WTC11 (cell line): Measurements from ENCODE around the gene KCNA5. TPM values are rescaled to one million over a fixed set of nuclear protein-coding genes. Genes with fewer than 3 reads are reported as not detected.

ENCODE experiments used
- ATAC-seq: fragments of 200-7000 bp; cut with Tn5 transposase; 2 replicates; pipeline ENCODE4 v1.10.0; 2021; ENCODE audit warnings: mild to moderate bottlenecking, moderate library complexity
- CTCF ChIA-PET: fragments of 300-600 bp; sonication (Branson Sonifier 250); formaldehyde crosslinking; loops from one replicate; lab custom pipeline; 2021; ENCODE audit warnings: antibody characterized with exemption; lab: Charles Lee
- POLR2A ChIA-PET: fragments of 350-600 bp; sonication (Branson Sonifier 250); formaldehyde crosslinking; loops from one replicate; lab custom pipeline; 2021; ENCODE audit warnings: antibody characterized with exemption; lab: Charles Lee
- DNase-seq: peaks from one replicate; pipeline ENCODE4 v3.0.0; 2021; ENCODE audit warnings: low spot score
- H3K27ac Mint-ChIP-seq: 2 replicates; pipeline ENCODE4 v1.8.0; 2021; ENCODE audit warnings: mixed read lengths
- H3K27me3 Mint-ChIP-seq: 2 replicates; pipeline ENCODE4 v1.8.0; 2021; ENCODE audit warnings: low read depth, mild to moderate bottlenecking, moderate library complexity, mixed read lengths
- H3K36me3 Mint-ChIP-seq: 2 replicates; pipeline ENCODE4 v1.8.0; 2021; ENCODE audit warnings: mixed read lengths
- H3K4me1 Mint-ChIP-seq: 2 replicates; pipeline ENCODE4 v1.8.0; 2022; ENCODE audit warnings: mixed read lengths
- H3K4me3 Mint-ChIP-seq: 2 replicates; pipeline ENCODE4 v1.8.0; 2021; ENCODE audit warnings: mild to moderate bottlenecking, moderate library complexity, mixed read lengths
- H3K9me3 Mint-ChIP-seq: 2 replicates; pipeline ENCODE4 v1.8.0; 2021; ENCODE audit warnings: mixed read lengths
- ATF1 ChIP-seq: sonication (generic); formaldehyde crosslinking; IDR thresholded peaks from 2 replicates; pipeline ENCODE4 v1.8.1; 2023; ENCODE audit warnings: mild to moderate bottlenecking, moderate library complexity, missing genetic modification reagents
- ESRRA ChIP-seq: sonication (generic); formaldehyde crosslinking; IDR thresholded peaks from 2 replicates; pipeline ENCODE4 v1.8.1; 2022; ENCODE audit warnings: mild to moderate bottlenecking, missing genetic modification reagents, borderline replicate concordance
- GABPB1 ChIP-seq: sonication (generic); formaldehyde crosslinking; IDR thresholded peaks from 2 replicates; pipeline ENCODE4 v1.8.1; 2023; ENCODE audit warnings: mild to moderate bottlenecking, missing genetic modification reagents
- GRHL2 ChIP-seq: fragments of 250-450 bp; sonication (Bioruptor Pico); IDR thresholded peaks from 2 replicates; pipeline ENCODE4 v1.8.0; 2022; ENCODE audit warnings: mild to moderate bottlenecking, moderate library complexity; ENCODE audit not compliant: insufficient replicate concordance, severe bottlenecking
- KAT7 ChIP-seq: sonication (generic); formaldehyde crosslinking; IDR thresholded peaks from 2 replicates; pipeline ENCODE4 v1.8.1; 2023; ENCODE audit warnings: missing genetic modification reagents, mild to moderate bottlenecking, borderline replicate concordance
- NR3C1 ChIP-seq: sonication (generic); formaldehyde crosslinking; conservative IDR thresholded peaks from 2 replicates; pipeline ENCODE4 v1.8.1; 2023; ENCODE audit warnings: low read depth, mild to moderate bottlenecking, missing genetic modification reagents
- RELA ChIP-seq: sonication (generic); formaldehyde crosslinking; IDR thresholded peaks from 2 replicates; pipeline ENCODE4 v1.8.1; 2022; ENCODE audit warnings: missing genetic modification reagents, mild to moderate bottlenecking, borderline replicate concordance
- SMAD4 ChIP-seq: sonication (generic); formaldehyde crosslinking; IDR thresholded peaks from 2 replicates; pipeline ENCODE4 v1.8.0; 2022; ENCODE audit warnings: mild to moderate bottlenecking, missing genetic modification reagents
- ZNF219 ChIP-seq: sonication (generic); formaldehyde crosslinking; IDR thresholded peaks from 2 replicates; pipeline ENCODE4 v1.8.0; 2023; ENCODE audit warnings: missing genetic modification reagents, mild to moderate bottlenecking, borderline replicate concordance
- ZNF317 ChIP-seq: sonication (generic); formaldehyde crosslinking; IDR thresholded peaks from 2 replicates; pipeline ENCODE4 v1.8.1; 2023; ENCODE audit warnings: low read depth, mild to moderate bottlenecking, moderate library complexity, missing genetic modification reagents, borderline replicate concordance
- ZNF416 ChIP-seq: fragments of 250-450 bp; sonication (Bioruptor Pico); IDR thresholded peaks from 2 replicates; pipeline ENCODE4 v1.9.0; 2021; ENCODE audit warnings: mild to moderate bottlenecking, inconsistent platforms
- total RNA-seq: library from RNA; stranded (reverse); gene quantifications from 3 replicates; pipeline ENCODE4 v1.2.3, GENCODE V29; 2021
- TF ChIP-seq, protein P1 (sequence below): sonication (generic); formaldehyde crosslinking; IDR thresholded peaks from 2 replicates; pipeline ENCODE4 v1.8.1; 2023; ENCODE audit warnings: mild to moderate bottlenecking, missing genetic modification reagents
- TF ChIP-seq, protein P2 (sequence below): sonication (generic); formaldehyde crosslinking; IDR thresholded peaks from 2 replicates; pipeline ENCODE4 v1.8.1; 2023; ENCODE audit warnings: mild to moderate bottlenecking, missing genetic modification reagents
- TF ChIP-seq, protein P3 (sequence below): sonication (generic); formaldehyde crosslinking; IDR thresholded peaks from 2 replicates; pipeline ENCODE4 v1.8.1; 2023; ENCODE audit warnings: mild to moderate bottlenecking, moderate library complexity, missing genetic modification reagents
- TF ChIP-seq, protein P4 (sequence below): sonication (generic); formaldehyde crosslinking; conservative IDR thresholded peaks from 2 replicates; pipeline ENCODE4 v1.8.1; 2022; ENCODE audit warnings: mild to moderate bottlenecking, missing genetic modification reagents
- TF ChIP-seq, protein P5 (sequence below): fragments of 250-450 bp; sonication (Bioruptor Pico); IDR thresholded peaks from 2 replicates; pipeline ENCODE4 v1.9.0; 2021; ENCODE audit warnings: mild to moderate bottlenecking
- TF ChIP-seq, protein P6 (sequence below): sonication (generic); formaldehyde crosslinking; IDR thresholded peaks from 2 replicates; pipeline ENCODE4 v1.8.0; 2023; ENCODE audit warnings: mild to moderate bottlenecking, missing genetic modification reagents
- TF ChIP-seq, protein P7 (sequence below): sonication (generic); formaldehyde crosslinking; IDR thresholded peaks from 2 replicates; pipeline ENCODE4 v1.8.1; 2023; ENCODE audit warnings: mild to moderate bottlenecking, missing genetic modification reagents, borderline replicate concordance

KCNA5 gene
- total RNA-seq, 1 experiment from 2014 or later: 0.22 TPM

DNA sequence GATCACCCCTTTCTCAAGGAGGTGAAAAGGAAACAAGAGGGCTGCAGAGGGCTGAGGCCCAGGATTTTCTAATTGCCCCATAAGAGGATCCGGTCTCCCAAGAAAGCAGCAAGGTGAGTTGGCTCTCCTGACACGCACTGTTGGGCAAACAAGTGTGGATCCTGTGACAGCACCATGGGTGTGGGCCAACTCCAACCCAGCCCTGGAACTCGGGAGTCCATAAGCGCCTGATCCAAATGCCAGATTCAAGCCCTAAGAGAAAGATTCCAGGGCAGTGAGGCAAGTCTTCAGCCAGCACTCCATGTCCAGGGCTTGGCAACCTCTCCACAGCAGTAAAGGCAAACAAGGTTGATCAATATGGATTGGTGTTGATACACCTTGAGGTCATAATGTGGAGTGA lies 33.1 kb downstream of the KCNA5 start (continued):
- TF ChIP-seq, protein P1, sequence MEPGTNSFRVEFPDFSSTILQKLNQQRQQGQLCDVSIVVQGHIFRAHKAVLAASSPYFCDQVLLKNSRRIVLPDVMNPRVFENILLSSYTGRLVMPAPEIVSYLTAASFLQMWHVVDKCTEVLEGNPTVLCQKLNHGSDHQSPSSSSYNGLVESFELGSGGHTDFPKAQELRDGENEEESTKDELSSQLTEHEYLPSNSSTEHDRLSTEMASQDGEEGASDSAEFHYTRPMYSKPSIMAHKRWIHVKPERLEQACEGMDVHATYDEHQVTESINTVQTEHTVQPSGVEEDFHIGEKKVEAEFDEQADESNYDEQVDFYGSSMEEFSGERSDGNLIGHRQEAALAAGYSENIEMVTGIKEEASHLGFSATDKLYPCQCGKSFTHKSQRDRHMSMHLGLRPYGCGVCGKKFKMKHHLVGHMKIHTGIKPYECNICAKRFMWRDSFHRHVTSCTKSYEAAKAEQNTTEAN (CRISPR knock-in tag): no peak
- no peak for TF ChIP-seq GRHL2 (CRISPR knock-in tag)

DNA sequence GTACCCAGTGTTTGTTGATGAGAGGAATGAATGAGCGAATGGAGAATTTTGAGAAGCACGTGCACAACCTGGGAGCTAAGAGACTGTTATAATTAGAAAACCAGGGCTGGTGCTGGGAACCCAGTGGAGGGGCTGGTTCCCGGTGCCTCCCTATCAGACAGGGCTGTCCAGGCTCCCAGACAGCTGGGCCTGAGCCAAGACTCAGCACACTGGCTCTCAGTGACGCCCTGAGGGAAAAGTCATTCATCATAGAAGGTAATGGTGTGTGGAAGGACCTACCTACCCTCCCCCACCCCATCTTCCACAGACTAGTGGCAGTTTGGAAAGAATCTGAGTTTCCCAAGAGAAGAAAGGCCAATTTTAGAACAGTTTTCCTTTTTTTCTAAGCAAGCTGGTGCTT lies 34.7 kb downstream of the KCNA5 start:
- no peak for ATAC-seq
- POLR2A ChIA-PET: no interaction called here
- CTCF ChIA-PET: interaction anchor here (0.9 to 1.2 kb wide), 2 partner anchors 223 to 350 kb away, joined by 4 to 7 read pairs; no protein-coding TSS in a partner anchor
- Mint-ChIP-seq H3K9me3 (no peaks in the 10 kb centered on the region), H3K4me3 (no peak overlapping the region), H3K36me3 (no peaks in the 10 kb centered on the region), H3K27me3 (peaks cover 5% of the 10 kb centered on the region), H3K4me1 (peaks cover 22% of the 10 kb centered on the region), H3K27ac (no peak overlapping the region)
- DNase-seq: no peak
- TF ChIP-seq, protein P2, sequence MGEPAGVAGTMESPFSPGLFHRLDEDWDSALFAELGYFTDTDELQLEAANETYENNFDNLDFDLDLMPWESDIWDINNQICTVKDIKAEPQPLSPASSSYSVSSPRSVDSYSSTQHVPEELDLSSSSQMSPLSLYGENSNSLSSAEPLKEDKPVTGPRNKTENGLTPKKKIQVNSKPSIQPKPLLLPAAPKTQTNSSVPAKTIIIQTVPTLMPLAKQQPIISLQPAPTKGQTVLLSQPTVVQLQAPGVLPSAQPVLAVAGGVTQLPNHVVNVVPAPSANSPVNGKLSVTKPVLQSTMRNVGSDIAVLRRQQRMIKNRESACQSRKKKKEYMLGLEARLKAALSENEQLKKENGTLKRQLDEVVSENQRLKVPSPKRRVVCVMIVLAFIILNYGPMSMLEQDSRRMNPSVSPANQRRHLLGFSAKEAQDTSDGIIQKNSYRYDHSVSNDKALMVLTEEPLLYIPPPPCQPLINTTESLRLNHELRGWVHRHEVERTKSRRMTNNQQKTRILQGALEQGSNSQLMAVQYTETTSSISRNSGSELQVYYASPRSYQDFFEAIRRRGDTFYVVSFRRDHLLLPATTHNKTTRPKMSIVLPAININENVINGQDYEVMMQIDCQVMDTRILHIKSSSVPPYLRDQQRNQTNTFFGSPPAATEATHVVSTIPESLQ (CRISPR knock-in tag): no peak
- TF ChIP-seq RELA (CRISPR knock-in tag) (no peak), NR3C1 (CRISPR knock-in tag) (no peak), GABPB1 (CRISPR knock-in tag) (no peak), ATF1 (CRISPR knock-in tag) (no peak), SMAD4 (CRISPR knock-in tag) (no peak), GRHL2 (CRISPR knock-in tag) (no peak), KAT7 (CRISPR knock-in tag) (no peak), ZNF317 (no peak), ZNF219 (no peak), ZNF416 (no peak)
- TF ChIP-seq, protein P3, sequence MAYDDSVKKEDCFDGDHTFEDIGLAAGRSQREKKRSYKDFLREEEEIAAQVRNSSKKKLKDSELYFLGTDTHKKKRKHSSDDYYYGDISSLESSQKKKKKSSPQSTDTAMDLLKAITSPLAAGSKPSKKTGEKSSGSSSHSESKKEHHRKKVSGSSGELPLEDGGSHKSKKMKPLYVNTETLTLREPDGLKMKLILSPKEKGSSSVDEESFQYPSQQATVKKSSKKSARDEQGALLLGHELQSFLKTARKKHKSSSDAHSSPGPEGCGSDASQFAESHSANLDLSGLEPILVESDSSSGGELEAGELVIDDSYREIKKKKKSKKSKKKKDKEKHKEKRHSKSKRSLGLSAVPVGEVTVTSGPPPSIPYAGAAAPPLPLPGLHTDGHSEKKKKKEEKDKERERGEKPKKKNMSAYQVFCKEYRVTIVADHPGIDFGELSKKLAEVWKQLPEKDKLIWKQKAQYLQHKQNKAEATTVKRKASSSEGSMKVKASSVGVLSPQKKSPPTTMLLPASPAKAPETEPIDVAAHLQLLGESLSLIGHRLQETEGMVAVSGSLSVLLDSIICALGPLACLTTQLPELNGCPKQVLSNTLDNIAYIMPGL (CRISPR knock-in tag): no peak
- TF ChIP-seq, protein P4, sequence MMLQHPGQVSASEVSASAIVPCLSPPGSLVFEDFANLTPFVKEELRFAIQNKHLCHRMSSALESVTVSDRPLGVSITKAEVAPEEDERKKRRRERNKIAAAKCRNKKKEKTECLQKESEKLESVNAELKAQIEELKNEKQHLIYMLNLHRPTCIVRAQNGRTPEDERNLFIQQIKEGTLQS: no peak

DNA sequence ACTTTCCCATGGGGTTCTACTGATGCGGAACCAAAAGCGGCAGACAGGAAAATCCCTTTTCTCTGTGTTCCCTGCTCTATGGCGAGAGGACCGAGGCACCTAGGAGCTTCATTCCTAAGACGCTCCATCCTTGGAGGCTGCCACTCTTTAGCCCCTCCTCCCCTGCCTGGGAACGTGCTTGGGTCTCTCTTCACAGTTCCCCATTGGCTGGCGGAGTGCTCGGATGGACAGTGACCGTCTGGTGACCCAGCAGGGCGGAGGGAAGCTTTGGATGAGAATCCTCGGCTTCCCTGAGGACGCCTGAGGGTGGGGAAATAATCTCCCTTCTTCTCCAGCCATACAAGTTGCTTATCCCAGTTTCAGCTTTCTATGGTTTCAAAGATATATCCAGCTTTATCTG lies 37.3 kb downstream of the KCNA5 start:
- peak; percentile 89 for ATAC-seq
- TF ChIP-seq, protein P5, sequence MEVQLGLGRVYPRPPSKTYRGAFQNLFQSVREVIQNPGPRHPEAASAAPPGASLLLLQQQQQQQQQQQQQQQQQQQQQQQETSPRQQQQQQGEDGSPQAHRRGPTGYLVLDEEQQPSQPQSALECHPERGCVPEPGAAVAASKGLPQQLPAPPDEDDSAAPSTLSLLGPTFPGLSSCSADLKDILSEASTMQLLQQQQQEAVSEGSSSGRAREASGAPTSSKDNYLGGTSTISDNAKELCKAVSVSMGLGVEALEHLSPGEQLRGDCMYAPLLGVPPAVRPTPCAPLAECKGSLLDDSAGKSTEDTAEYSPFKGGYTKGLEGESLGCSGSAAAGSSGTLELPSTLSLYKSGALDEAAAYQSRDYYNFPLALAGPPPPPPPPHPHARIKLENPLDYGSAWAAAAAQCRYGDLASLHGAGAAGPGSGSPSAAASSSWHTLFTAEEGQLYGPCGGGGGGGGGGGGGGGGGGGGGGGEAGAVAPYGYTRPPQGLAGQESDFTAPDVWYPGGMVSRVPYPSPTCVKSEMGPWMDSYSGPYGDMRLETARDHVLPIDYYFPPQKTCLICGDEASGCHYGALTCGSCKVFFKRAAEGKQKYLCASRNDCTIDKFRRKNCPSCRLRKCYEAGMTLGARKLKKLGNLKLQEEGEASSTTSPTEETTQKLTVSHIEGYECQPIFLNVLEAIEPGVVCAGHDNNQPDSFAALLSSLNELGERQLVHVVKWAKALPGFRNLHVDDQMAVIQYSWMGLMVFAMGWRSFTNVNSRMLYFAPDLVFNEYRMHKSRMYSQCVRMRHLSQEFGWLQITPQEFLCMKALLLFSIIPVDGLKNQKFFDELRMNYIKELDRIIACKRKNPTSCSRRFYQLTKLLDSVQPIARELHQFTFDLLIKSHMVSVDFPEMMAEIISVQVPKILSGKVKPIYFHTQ (CRISPR knock-in tag): no peak
- TF ChIP-seq ESRRA: no peak
- TF ChIP-seq, protein P6, sequence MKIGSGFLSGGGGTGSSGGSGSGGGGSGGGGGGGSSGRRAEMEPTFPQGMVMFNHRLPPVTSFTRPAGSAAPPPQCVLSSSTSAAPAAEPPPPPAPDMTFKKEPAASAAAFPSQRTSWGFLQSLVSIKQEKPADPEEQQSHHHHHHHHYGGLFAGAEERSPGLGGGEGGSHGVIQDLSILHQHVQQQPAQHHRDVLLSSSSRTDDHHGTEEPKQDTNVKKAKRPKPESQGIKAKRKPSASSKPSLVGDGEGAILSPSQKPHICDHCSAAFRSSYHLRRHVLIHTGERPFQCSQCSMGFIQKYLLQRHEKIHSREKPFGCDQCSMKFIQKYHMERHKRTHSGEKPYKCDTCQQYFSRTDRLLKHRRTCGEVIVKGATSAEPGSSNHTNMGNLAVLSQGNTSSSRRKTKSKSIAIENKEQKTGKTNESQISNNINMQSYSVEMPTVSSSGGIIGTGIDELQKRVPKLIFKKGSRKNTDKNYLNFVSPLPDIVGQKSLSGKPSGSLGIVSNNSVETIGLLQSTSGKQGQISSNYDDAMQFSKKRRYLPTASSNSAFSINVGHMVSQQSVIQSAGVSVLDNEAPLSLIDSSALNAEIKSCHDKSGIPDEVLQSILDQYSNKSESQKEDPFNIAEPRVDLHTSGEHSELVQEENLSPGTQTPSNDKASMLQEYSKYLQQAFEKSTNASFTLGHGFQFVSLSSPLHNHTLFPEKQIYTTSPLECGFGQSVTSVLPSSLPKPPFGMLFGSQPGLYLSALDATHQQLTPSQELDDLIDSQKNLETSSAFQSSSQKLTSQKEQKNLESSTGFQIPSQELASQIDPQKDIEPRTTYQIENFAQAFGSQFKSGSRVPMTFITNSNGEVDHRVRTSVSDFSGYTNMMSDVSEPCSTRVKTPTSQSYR (CRISPR knock-in tag): no peak
- no peak for TF ChIP-seq RELA (CRISPR knock-in tag)
- TF ChIP-seq, protein P7, sequence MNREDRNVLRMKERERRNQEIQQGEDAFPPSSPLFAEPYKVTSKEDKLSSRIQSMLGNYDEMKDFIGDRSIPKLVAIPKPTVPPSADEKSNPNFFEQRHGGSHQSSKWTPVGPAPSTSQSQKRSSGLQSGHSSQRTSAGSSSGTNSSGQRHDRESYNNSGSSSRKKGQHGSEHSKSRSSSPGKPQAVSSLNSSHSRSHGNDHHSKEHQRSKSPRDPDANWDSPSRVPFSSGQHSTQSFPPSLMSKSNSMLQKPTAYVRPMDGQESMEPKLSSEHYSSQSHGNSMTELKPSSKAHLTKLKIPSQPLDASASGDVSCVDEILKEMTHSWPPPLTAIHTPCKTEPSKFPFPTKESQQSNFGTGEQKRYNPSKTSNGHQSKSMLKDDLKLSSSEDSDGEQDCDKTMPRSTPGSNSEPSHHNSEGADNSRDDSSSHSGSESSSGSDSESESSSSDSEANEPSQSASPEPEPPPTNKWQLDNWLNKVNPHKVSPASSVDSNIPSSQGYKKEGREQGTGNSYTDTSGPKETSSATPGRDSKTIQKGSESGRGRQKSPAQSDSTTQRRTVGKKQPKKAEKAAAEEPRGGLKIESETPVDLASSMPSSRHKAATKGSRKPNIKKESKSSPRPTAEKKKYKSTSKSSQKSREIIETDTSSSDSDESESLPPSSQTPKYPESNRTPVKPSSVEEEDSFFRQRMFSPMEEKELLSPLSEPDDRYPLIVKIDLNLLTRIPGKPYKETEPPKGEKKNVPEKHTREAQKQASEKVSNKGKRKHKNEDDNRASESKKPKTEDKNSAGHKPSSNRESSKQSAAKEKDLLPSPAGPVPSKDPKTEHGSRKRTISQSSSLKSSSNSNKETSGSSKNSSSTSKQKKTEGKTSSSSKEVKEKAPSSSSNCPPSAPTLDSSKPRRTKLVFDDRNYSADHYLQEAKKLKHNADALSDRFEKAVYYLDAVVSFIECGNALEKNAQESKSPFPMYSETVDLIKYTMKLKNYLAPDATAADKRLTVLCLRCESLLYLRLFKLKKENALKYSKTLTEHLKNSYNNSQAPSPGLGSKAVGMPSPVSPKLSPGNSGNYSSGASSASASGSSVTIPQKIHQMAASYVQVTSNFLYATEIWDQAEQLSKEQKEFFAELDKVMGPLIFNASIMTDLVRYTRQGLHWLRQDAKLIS: no peak
- ChIA-PET POLR2A (no interaction called here), CTCF (interaction anchor here (0.7 to 4.3 kb wide), 9 partner anchors 10 to 347 kb away, joined by 3 to 22 read pairs (median 5); no protein-coding TSS in a partner anchor)
- H3K4me1 Mint-ChIP-seq: peaks cover 13% of the 10 kb centered on the region
- H3K4me3 Mint-ChIP-seq: no peak overlapping the region
- no peaks in the 10 kb centered on the region for H3K36me3 Mint-ChIP-seq
- no peak overlapping the region for H3K27ac Mint-ChIP-seq
- DNase-seq: peak; percentile 61
- H3K27me3 Mint-ChIP-seq: no peaks in the 10 kb centered on the region; the same call in none of the 2 replicates
- H3K9me3 Mint-ChIP-seq: no peaks in the 10 kb centered on the region
